Head of caudate nucleus (tissue), 42 donors: ENCODE data around the gene AIF1.
A peak's percentile ranks its signal among the peaks of the same experiment; 100 is the strongest.

ENCODE experiments used
- DNase-seq, 42 donors: peaks; one replicate each; pipeline versions ENCODE4 v3.0.0 to v3.0.0-alpha.2; 2020 to 2021; ENCODE audit warnings: mixed read lengths in 7 of 42
- intact Hi-C: fragments of 100-400 bp; cut with DNase I; formaldehyde crosslinking; loops from one replicate; pipeline ENCODE4 v1.15.0; 2022

Gene AIF1

DNA sequence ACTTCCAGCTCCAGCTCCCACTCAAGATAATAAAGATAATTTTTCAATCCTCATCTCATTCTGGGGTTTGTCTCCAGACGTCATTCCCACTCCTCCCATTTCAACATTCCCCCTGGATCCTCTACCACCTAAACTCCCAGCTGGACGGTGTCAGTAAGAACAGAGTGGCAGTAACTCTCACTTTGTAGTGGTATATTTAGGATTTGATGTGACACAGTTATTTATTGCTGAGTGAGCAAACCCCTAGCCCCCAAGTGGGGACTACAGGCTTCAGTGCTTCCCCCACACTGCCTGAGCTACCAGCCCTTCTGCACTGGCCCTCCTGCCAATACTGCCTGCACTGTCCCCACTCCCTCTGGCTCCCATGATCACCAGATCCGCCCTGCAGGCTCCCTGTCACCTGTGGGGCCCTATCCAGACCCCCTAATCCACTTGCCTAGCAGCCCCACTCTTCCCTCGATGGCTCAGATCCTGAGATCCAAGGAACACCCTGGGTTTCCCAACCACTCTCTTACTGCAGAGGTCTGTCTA, 43.2 kb downstream of the AIF1 start:
- DNase-seq = no peak
- intact Hi-C loops = no loop called here

- intact Hi-C loops = no loop called here
- DNase-seq = no peak
Measured at GRCh38 chr6:31658983-31659648, 44.1 kb downstream of the AIF1 start.

DNA sequence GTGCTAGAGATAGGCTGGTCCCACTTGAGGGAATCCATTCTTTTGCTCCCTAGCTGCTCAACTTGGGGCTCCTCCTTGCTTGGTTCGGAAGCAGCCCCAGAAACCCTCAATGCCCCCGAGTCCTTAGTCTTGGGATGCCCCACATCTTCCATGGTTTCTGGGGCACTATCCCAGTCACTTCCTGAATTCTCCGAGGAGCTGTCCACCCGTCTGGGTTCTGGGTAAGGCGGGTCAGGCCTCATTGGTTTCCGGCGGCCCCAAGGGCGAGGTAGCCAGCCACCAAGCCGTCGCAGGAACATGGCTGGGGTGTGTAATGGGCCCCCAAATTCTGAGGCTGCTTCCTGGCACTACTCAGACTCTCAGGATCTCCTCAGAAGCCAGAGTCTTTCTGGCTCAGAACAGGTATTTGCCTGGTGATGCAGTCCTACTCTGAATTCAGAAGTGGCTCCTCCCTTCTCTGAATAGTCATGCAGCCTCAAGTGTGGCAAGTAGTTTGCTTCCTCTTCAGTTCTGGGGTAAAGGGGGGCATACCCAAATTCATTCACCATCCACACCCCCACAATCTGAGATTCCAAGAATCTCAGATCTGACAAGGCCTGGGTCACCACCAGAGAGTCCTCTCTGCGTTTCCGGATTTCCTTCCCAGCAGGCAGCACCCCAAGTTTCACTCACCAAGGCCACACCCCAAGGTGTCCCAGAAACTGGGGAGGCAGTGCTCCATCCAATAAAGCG, 44.8 kb downstream of the AIF1 start:
- intact Hi-C loops = loop anchor here (1.0 kb wide), 1 partner anchor 8 kb away; the partner anchor contains the start of gene BAG6
- DNase-seq = peak in 5 of 42 donors; percentile 12 to 50 (median 17)

DNA sequence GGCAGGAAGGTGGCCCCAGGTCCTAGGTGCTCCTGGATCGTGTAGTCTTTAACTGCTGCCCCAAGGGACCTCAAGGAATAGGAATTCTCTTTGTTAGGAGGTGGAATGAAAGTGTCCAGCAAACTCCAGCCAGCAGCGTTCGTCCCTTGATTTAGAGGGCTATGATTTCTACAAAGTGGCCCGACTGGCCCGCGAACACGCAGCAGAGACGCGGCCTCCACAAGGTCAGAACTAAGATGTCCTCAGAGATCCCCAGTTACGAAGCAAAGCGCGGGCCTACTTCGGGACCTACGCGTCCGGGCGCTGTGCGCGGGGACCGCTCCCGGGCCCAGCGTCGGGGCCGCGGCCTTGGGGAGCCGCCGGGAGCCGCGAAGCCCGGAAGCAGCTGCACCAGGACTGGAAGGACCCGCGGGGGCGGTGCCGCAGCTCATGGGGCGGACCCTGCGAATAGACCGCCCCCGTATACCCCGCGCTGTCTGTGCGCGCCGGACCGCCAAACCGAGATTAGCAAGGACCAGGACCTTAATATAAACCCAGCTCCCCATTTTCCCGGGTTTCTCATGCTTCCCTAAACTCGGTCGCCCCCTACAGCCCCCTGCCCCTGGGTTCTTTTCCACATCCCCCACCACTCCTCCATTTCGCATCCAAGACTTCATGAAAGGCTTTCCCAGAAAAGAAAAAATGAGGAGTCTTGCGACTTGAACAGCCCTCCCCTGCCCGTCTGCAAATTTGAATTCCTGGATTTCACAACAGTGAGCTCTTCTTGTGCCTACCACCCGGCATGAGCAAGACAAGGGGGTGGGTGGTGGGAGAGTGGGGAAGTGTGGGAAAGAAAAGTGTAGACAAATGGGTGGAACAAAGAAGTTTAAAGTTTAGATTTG, 45.6 kb downstream of the AIF1 start, which contains the start of gene C6orf47:
Gene C6orf47, minus strand, starts transcription at position 398 of the 881 bp plus-strand sequence. CDS start 831 bp downstream, outside the sequence.
- intact Hi-C loops = loop anchor here (1.0 kb wide), 1 partner anchor 8 kb away; the partner anchor contains the start of gene BAG6
- peak; percentile 64 to 94 (median 86) for DNase-seq

DNA sequence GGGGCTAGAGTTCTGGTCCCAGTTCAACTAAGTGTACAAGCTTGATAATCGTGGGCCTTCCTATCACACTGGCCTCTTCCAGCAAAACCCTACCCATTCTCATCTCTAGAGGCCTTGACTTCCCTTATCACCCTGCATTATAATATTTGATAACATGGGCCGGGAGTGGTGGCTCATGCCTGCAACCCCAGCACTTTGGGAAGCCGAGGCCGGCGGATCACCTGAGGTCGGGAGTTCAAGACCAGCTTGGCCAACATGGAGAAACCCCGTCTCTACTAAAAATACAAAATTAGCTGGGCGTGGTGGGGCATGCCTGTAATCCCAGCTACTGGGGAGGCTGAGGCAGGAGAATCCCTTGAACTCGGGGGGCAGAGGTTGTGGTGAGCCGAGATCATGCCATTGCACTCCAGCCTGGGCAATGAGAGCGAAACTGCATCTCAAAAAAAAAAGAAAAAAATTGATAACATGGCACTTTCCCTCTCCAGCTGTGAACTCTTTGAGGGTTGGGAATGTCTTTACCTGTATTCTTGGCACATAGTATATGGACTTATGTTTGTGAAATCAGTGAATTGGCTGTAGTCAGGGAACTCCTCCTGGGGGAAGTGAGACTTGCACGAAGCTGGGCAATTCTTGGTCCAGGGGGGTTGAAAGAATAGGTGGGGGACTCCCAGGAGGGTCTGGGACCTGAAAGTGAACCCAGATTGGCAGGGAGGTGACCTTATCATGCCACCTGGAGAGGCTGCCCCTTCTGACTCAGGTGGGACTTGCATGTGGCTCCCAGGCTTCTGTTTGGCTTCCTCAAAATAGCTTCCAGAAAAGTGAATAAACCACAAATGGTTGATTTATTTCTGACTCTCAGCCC, 46.5 kb downstream of the AIF1 start:
- DNase-seq = no peak
- intact Hi-C loops = no loop called here

GRCh38 chr6:31662124-31662723, 47.2 kb downstream of the AIF1 start:
- intact Hi-C loops = no loop called here

GRCh38 chr6:31663126-31663960, 48.3 kb downstream of the AIF1 start:
- no peak for DNase-seq
- intact Hi-C loops = no loop called here

More at GRCh38 chr6:31662124-31662723, 47.2 kb downstream of the AIF1 start:
- no peak for DNase-seq

- intact Hi-C loops = no loop called here
- DNase-seq = no peak
Measured at GRCh38 chr6:31663961-31664789, 49.1 kb downstream of the AIF1 start.

DNA sequence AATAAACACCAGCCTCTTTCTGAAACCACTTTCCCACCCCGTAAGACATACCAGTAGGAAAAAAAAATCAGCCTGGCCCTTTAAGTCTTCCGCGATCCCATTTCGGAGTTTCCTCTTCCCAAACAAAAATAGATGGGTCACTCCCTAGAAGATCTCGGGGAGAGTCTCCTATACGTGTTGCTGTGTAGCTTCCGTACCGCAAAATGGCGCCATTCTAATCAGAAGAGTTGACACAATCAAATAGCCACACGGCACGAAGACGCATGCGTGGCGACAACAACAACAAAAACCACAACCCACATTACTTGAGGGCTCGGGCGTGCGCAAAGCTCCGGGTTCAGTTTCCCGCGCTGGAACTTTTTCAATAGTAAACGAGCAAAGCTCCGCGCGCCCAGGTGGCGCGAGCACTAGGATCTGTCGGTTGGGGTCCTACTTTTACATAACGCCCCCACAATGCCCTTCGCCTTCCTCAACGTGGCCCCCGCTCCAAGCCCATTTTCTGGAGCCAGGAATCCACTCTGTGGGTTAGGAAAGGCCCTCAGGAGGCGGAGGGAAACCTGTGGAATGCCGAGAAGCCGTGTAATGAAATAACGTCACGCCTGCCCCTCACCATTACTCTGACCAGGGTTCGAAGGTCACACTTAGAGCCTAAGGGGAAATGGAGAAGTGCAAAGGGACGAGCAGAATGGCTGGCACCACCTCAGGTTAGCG, 49.9 kb downstream of the AIF1 start, which contains the start of gene GPANK1:
Gene GPANK1, minus strand, starts transcription at position 208 of the 711 bp plus-strand sequence. CDS start 519 bp downstream, outside the sequence.
- intact Hi-C loops = loop anchor here (1.0 to 5.0 kb wide), 2 partner anchors 13 to 43 kb away; partner anchors contain the start of genes BAG6 and PRRC2A

DNA sequence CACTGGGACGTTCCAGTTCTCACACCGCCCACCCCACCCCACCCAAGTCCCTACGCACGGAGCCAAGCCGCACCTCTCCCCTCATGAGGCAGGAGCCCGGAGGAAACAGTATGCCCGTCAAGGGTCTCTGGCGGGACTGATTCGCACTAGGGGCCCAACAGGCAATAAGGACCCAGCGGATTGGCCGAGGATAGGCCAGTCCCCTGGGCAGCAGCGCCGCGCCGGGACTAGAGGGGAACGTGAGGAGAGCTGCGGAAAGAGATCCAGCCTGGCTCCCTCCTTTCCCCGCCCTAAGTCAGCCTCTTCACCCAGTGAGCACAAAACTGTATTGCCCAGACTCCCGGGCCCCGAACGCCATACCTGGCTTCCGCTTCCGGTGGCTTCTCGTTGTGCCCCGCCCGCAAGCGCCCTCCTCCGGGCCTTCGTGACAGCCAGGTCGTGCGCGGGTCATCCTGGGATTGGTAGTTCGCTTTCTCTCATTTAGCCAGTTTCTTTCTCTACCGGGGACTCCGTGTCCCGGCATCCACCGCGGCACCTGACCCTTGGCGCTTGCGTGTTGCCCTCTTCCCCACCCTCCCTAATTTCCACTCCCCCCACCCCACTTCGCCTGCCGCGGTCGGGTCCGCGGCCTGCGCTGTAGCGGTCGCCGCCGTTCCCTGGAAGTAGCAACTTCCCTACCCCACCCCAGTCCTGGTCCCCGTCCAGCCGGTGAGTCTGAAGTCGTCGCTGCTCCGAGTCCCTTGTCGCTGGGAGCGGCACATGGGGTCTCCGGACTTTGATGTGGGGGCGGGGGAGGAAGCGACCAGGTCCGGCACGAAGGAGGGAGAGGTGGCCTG, 50.7 kb downstream of the AIF1 start, which contains the start of gene CSNK2B:
Gene CSNK2B, plus strand, starts transcription at position 580 of the 836 bp plus-strand sequence. CDS start 752 bp downstream, outside the sequence.
- intact Hi-C loops = loop anchor here (1.0 to 5.0 kb wide), 2 partner anchors 13 to 43 kb away; partner anchors contain the start of genes BAG6 and PRRC2A
- DNase-seq = peak; percentile 99 to 100 (median 100)

More for the DNA sequence above, 49.9 kb downstream of the AIF1 start, which contains the start of gene GPANK1:
- peak; percentile 80 to 96 (median 90) for DNase-seq

GRCh38 chr6:31666337-31666965, 51.4 kb downstream of the AIF1 start:
- DNase-seq = peak in 1 of 42 donors; percentile 15
- intact Hi-C loops = loop anchor here (5.0 kb wide), 1 partner anchor 44 kb away; the partner anchor contains the start of gene PRRC2A
